OCI-LY7 (cell line): ENCODE measurements around the gene HHEX. TPM values are rescaled to one million over a fixed set of nuclear protein-coding genes. Genes with fewer than 3 reads are reported as not detected.

ENCODE experiments used
- BruUV-seq: library from RNA; stranded (reverse); fragments of 400-500 nt; replicated peaks from 2 replicates; lab custom pipeline; 2021; lab: Mats Ljungman, UMichigan
- CTCF ChIA-PET: fragments of 300-600 bp; sonication (Branson Sonifier 250); formaldehyde crosslinking; loops from one replicate; lab custom pipeline; 2022; ENCODE audit warnings: antibody characterized with exemption; ENCODE audit not compliant: unreplicated experiment; lab: Charles Lee
- POLR2A ChIA-PET: fragments of 300-600 bp; sonication (Branson Sonifier 250); formaldehyde crosslinking; loops from one replicate; lab custom pipeline; 2022; ENCODE audit warnings: antibody characterized with exemption; lab: Charles Lee
- DNase-seq: peaks from one replicate; pipeline ENCODE4 v3.0.0-alpha.2; 2015; ENCODE audit warnings: low spot score
- H2AFZ ChIP-seq: fragments of 200-600 bp; sonication (generic), shearing (Covaris generic); 2 replicates; pipeline ENCODE4 v1.6.1; 2014; ENCODE audit warnings: mild to moderate bottlenecking, antibody characterized with exemption, low read length, moderate library complexity
- H3K27ac ChIP-seq: fragments of 200-600 bp; sonication (generic); 2 replicates; pipeline ENCODE4 v1.5.1; 2014; ENCODE audit warnings: mixed run types, low read depth, mild to moderate bottlenecking, moderate library complexity, low read length, inconsistent platforms; ENCODE audit not compliant: poor library complexity, severe bottlenecking
- H3K36me3 ChIP-seq: fragments of 200-600 bp; sonication (generic); 2 replicates; pipeline ENCODE4 v1.6.1; 2014; ENCODE audit warnings: mild to moderate bottlenecking, antibody characterized with exemption, low read length, moderate library complexity, mixed read lengths; ENCODE audit not compliant: insufficient read depth
- H3K4me1 ChIP-seq: fragments of 200-600 bp; sonication (generic); 2 replicates; pipeline ENCODE4 v1.5.1; 2014; ENCODE audit warnings: mild to moderate bottlenecking, low read length; ENCODE audit not compliant: insufficient read depth, poor library complexity, severe bottlenecking
- H3K4me2 ChIP-seq: fragments of 200-600 bp; sonication (generic); 2 replicates; pipeline ENCODE4 v1.6.1; 2014; ENCODE audit warnings: mild to moderate bottlenecking, low read length
- H3K4me3 ChIP-seq: fragments of 200-600 bp; sonication (generic); 2 replicates; pipeline ENCODE4 v1.5.1; 2014; ENCODE audit warnings: mild to moderate bottlenecking, low read depth, low read length; ENCODE audit not compliant: poor library complexity, severe bottlenecking
- H3K79me2 ChIP-seq: fragments of 200-600 bp; sonication (generic); 2 replicates; pipeline ENCODE4 v1.6.1; 2016; ENCODE audit warnings: low read depth, mild to moderate bottlenecking, low read length, moderate library complexity, mixed read lengths; ENCODE audit not compliant: insufficient read depth
- H3K9me2 ChIP-seq: fragments of 200-600 bp; sonication (generic); 2 replicates; pipeline ENCODE4 v1.6.1; 2016; ENCODE audit warnings: mild to moderate bottlenecking, low read length, mixed read lengths; ENCODE audit not compliant: insufficient read depth
- H3K9me3 ChIP-seq: fragments of 200-600 bp; sonication (generic); 2 replicates; pipeline ENCODE4 v1.6.1; 2014; ENCODE audit warnings: mild to moderate bottlenecking, mixed run types, low read length, mixed read lengths
- H4K20me1 ChIP-seq: fragments of 200-600 bp; sonication (generic); 2 replicates; pipeline ENCODE4 v1.6.1; 2014; ENCODE audit warnings: mild to moderate bottlenecking, antibody characterized with exemption, low read length, moderate library complexity, mixed read lengths; ENCODE audit not compliant: insufficient read depth
- CTCF ChIP-seq: fragments of 200-600 bp; sonication (generic); conservative IDR thresholded peaks from 2 replicates; pipeline ENCODE4 v1.5.1; 2014; ENCODE audit warnings: mild to moderate bottlenecking, antibody characterized with exemption, low read length, moderate library complexity, mixed read lengths
- EZH2phosphoT487 ChIP-seq: fragments of 200-600 bp; sonication (generic); IDR thresholded peaks from 2 replicates; pipeline ENCODE4 v1.6.1; 2018; ENCODE audit warnings: low read depth, borderline replicate concordance, mild to moderate bottlenecking, mixed run types, antibody characterized with exemption, low read length, moderate library complexity, mixed read lengths
- intact Hi-C: fragments of 100-400 bp; cut with micrococcal nuclease; formaldehyde crosslinking; loops from one replicate; pipeline ENCODE4 v1.10.0; 2022; ENCODE audit not compliant: unreplicated experiment
- total RNA-seq, 2 experiments: library from RNA; depleted of rRNA in 1 of 2; stranded (reverse); fragments of >200 nt in 1 of 2; shearing (Covaris generic) in 1 of 2; gene quantifications; 2 replicates each; pipeline ENCODE4 v1.2.3, GENCODE V29; 2014 to 2022

Gene HHEX
- total RNA-seq, 2 experiments from 2014 or later: 1.6 to 2.8 TPM

GRCh38 chr10:92655426-92655825, 34.3 kb upstream of the HHEX start:
- ChIA-PET CTCF (no interaction called here), POLR2A (interaction anchor here (0.9 to 1.6 kb wide), 2 partner anchors 11 to 34 kb away, joined by 3 to 4 read pairs; no protein-coding TSS in a partner anchor)
- Histone ChIP-seq H3K27ac (no peak overlapping the region), H3K4me3 (no peak overlapping the region), H3K9me2 (no peaks in the 10 kb centered on the region), H3K9me3 (no peaks in the 10 kb centered on the region), H4K20me1 (no peaks in the 10 kb centered on the region), H3K79me2 (no peaks in the 10 kb centered on the region), H2AFZ (no peak overlapping the region), H3K4me1 (no peaks in the 10 kb centered on the region), H3K36me3 (peaks cover 66% of the 10 kb centered on the region), H3K4me2 (no peak overlapping the region)
- no peak for DNase-seq
- TF ChIP-seq EZH2phosphoT487 (no peak), CTCF (no peak)
- no TSS peak for BruUV-seq
- intact Hi-C loops: no loop called here

GRCh38 chr10:92656266-92656961, 33.3 kb upstream of the HHEX start:
- Histone ChIP-seq H3K9me2 (no peaks in the 10 kb centered on the region), H3K4me3 (no peak overlapping the region), H3K27ac (no peak overlapping the region), H3K79me2 (no peaks in the 10 kb centered on the region), H2AFZ (no peak overlapping the region), H4K20me1 (no peaks in the 10 kb centered on the region), H3K4me1 (no peaks in the 10 kb centered on the region), H3K4me2 (no peak overlapping the region), H3K36me3 (peaks cover 58% of the 10 kb centered on the region), H3K9me3 (no peaks in the 10 kb centered on the region; the same call in 1 of the 2 replicates)
- DNase-seq: no peak
- BruUV-seq: no TSS peak
- ChIA-PET CTCF (no interaction called here), POLR2A (interaction anchor here (1.0 to 1.5 kb wide), 3 partner anchors 11 to 66 kb away, joined by 3 read pairs; partner anchors contain the start of gene HHEX)
- intact Hi-C loops: no loop called here
- TF ChIP-seq EZH2phosphoT487: no peak
- no peak for TF ChIP-seq CTCF

GRCh38 chr10:92657024-92657423, 32.7 kb upstream of the HHEX start:
- no peak for DNase-seq
- H3K9me3 ChIP-seq: no peaks in the 10 kb centered on the region; the same call in 1 of the 2 replicates
- no peak overlapping the region for H3K27ac ChIP-seq
- H3K4me1 ChIP-seq: no peaks in the 10 kb centered on the region
- no TSS peak for BruUV-seq
- ChIA-PET POLR2A (interaction anchor here (1.0 to 1.5 kb wide), 4 partner anchors 10 to 66 kb away, joined by 3 to 6 read pairs (median 3); partner anchors contain the start of gene HHEX), CTCF (no interaction called here)
- peaks cover 52% of the 10 kb centered on the region for H3K36me3 ChIP-seq
- no peaks in the 10 kb centered on the region for H3K79me2 ChIP-seq
- no peak overlapping the region for H3K4me2 ChIP-seq
- intact Hi-C loops: no loop called here
- no peak for TF ChIP-seq CTCF
- TF ChIP-seq EZH2phosphoT487: no peak
- H2AFZ ChIP-seq: no peak overlapping the region
- H4K20me1 ChIP-seq: no peaks in the 10 kb centered on the region
- H3K9me2 ChIP-seq: no peaks in the 10 kb centered on the region
- no peak overlapping the region for H3K4me3 ChIP-seq
